Natural killer cell (primary cell): Measurements from ENCODE around the gene MBNL3. TPM values are rescaled to one million over a fixed set of nuclear protein-coding genes. Genes with fewer than 3 reads are reported as not detected.
A peak's percentile ranks its signal among the peaks of the same experiment; 100 is the strongest.

Experiments
- ATAC-seq, 3 donors: fragments of 150-1000 bp in 2 of 3; fragments of 200-7000 bp in 1 of 3; cut with Tn5 transposase; 1 replicate in 1 of 3; 2 replicates in 2 of 3; pipeline ENCODE4 v1.10.0; 2021; ENCODE audit warnings: mild to moderate bottlenecking in 2 of 3, moderate library complexity in 2 of 3
- DNase-seq, 2 donors: peaks; one replicate each; pipeline versions ENCODE4 v3.0.0 to v3.0.0-alpha.2; 2013 to 2021; ENCODE audit warnings: mixed read lengths in 1 of 2
- H3K27ac ChIP-seq: one replicate; pipeline ENCODE4 v1.5.1; 2013; ENCODE audit warnings: mild to moderate bottlenecking, low read length
- H3K27me3 ChIP-seq: one replicate; pipeline ENCODE4 v1.6.1; 2013; ENCODE audit warnings: low read length; ENCODE audit not compliant: control insufficient read depth, insufficient read depth
- H3K36me3 ChIP-seq: one replicate; pipeline ENCODE4 v1.6.1; 2013; ENCODE audit warnings: low read length; ENCODE audit not compliant: control insufficient read depth, insufficient read depth
- H3K4me1 ChIP-seq: one replicate; pipeline ENCODE4 v1.6.1; 2013; ENCODE audit warnings: low read length; ENCODE audit not compliant: control insufficient read depth, insufficient read depth
- H3K4me3 ChIP-seq: one replicate; pipeline ENCODE4 v1.5.1; 2013; ENCODE audit warnings: low read length
- H3K9me3 ChIP-seq: one replicate; pipeline ENCODE4 v1.6.1; 2013; ENCODE audit warnings: low read length; ENCODE audit not compliant: control insufficient read depth, insufficient read depth
- H3K27ac Mint-ChIP-seq, 2 donors: one replicate each; pipeline ENCODE4 v1.8.0; 2022; ENCODE audit warnings: mild to moderate bottlenecking in 2 of 2, mixed read lengths in 2 of 2, moderate library complexity in 1 of 2
- H3K27me3 Mint-ChIP-seq, 2 donors: one replicate each; pipeline ENCODE4 v1.8.0; 2022; ENCODE audit warnings: low read depth in 2 of 2, mixed read lengths in 2 of 2
- H3K36me3 Mint-ChIP-seq: one replicate; pipeline ENCODE4 v1.8.0; 2022; ENCODE audit warnings: mixed read lengths
- H3K4me1 Mint-ChIP-seq, 2 donors: one replicate each; pipeline ENCODE4 v1.8.0; 2022; ENCODE audit warnings: mixed read lengths in 2 of 2
- H3K4me3 Mint-ChIP-seq: one replicate; pipeline ENCODE4 v1.8.0; 2022; ENCODE audit warnings: mild to moderate bottlenecking, moderate library complexity, mixed read lengths
- H3K9me3 Mint-ChIP-seq, 2 donors: one replicate each; pipeline ENCODE4 v1.8.0; 2022; ENCODE audit warnings: mixed read lengths in 2 of 2
- WGBS: methylation state at CpG from one replicate; pipeline ENCODE4 v1.1.7; 2013; ENCODE audit warnings: missing lambda C conversion rate; ENCODE audit not compliant: insufficient coverage; 5-methylcytosine and 5-hydroxymethylcytosine counted together
- intact Hi-C: fragments of 100-400 bp; cut with micrococcal nuclease; formaldehyde crosslinking; loops from one replicate; pipeline ENCODE4 v1.14.2; 2022
- total RNA-seq, 4 donors: library from RNA; stranded (reverse); fragments of 120-200 nt in 1 of 4; gene quantifications; one replicate each; pipeline versions ENCODE4 v1.2.3 to v1.2.4, GENCODE V29; 2013 to 2022
- TF ChIP-seq, protein P1 (sequence below): fragments of 200-600 bp; IDR thresholded peaks from one replicate; pipeline ENCODE4 v1.8.0; 2022; ENCODE audit warnings: antibody characterized with exemption

MBNL3 gene
- total RNA-seq, 3 donors from 2014 or later (not counting 1 experiment from before 2014, with no cell fraction given) = 55.3 to 64.3 (median 59.3) TPM

GRCh38 chrX:132483951-132484350, 4.9 kb downstream of the MBNL3 start:
- intact Hi-C loops = loop anchor here (10.0 kb wide), 1 partner anchor 191 kb away; no protein-coding TSS in a partner anchor
- no peak for ATAC-seq
- no peaks in the 10 kb centered on the region for H3K27me3 ChIP-seq
- no peak overlapping the region for H3K4me3 ChIP-seq
- no peak overlapping the region for H3K27ac Mint-ChIP-seq
- H3K4me1 Mint-ChIP-seq = peaks cover 23 to 52% of the 10 kb centered on the region in 2 donors
- H3K4me3 Mint-ChIP-seq = no peak overlapping the region
- no peaks in the 10 kb centered on the region for H3K36me3 ChIP-seq
- no peaks in the 10 kb centered on the region for H3K9me3 ChIP-seq
- DNase-seq = no peak
- 83% methylated on average over 1 of the region's 2 CpGs for WGBS
- peaks cover 0 to 22% of the 10 kb centered on the region in 2 donors for H3K27me3 Mint-ChIP-seq
- TF ChIP-seq, protein P1, sequence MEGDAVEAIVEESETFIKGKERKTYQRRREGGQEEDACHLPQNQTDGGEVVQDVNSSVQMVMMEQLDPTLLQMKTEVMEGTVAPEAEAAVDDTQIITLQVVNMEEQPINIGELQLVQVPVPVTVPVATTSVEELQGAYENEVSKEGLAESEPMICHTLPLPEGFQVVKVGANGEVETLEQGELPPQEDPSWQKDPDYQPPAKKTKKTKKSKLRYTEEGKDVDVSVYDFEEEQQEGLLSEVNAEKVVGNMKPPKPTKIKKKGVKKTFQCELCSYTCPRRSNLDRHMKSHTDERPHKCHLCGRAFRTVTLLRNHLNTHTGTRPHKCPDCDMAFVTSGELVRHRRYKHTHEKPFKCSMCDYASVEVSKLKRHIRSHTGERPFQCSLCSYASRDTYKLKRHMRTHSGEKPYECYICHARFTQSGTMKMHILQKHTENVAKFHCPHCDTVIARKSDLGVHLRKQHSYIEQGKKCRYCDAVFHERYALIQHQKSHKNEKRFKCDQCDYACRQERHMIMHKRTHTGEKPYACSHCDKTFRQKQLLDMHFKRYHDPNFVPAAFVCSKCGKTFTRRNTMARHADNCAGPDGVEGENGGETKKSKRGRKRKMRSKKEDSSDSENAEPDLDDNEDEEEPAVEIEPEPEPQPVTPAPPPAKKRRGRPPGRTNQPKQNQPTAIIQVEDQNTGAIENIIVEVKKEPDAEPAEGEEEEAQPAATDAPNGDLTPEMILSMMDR = no peak
- peaks cover 17% of the 10 kb centered on the region for H3K4me1 ChIP-seq
- no peaks in the 10 kb centered on the region for H3K36me3 Mint-ChIP-seq
- H3K27ac ChIP-seq = no peak overlapping the region
- H3K9me3 Mint-ChIP-seq = no peaks in the 10 kb centered on the region

DNA sequence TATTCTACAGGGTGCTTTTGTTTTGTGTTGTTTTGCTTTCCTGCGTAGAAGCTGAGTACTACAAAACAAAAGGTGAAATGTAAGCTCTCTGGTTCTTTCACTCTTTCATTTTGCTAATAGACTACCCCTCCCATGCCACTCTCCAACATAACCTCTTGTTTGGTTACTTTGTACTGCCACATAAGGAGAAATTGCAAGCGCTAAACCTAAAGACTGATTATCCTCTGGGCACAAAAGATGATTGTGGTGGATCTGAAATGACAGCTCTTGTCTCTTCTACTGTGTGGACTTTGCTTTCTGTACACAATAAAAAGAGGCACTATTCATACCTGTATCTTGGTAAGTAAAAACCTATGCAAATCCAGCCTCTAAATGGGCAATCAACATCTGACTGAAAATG, 5.3 kb downstream of the MBNL3 start:
- WGBS = no CpG with 5 or more reads among the region's 2 CpGs
- Mint-ChIP-seq H3K4me3 (no peak overlapping the region), H3K27ac (peak overlapping the region in 1 of 2 donors; percentile 21)

DNA sequence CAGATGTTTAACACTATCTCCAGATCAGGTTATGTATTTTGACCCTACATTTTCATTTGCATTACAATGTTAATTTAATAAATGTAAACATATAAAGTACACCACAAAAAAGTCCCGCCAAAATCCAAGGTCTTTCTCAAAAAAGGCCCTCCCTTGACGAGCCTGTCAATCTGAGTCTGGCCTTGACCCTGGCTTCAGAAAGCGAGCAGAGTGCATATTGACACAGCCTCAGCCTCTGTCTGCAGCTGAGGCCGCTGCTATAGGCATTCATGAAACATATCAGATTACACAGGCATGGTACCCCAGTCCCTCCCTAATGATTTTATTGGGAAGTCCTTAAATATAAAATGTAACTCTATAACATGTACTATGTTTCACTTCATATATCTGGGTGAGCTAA, 6.2 kb downstream of the MBNL3 start:
- no peaks in the 10 kb centered on the region for H3K36me3 Mint-ChIP-seq
- Histone ChIP-seq H3K36me3 (no peaks in the 10 kb centered on the region), H3K4me3 (no peak overlapping the region), H3K9me3 (no peaks in the 10 kb centered on the region), H3K27ac (no peak overlapping the region), H3K4me1 (peaks cover 21% of the 10 kb centered on the region), H3K27me3 (no peaks in the 10 kb centered on the region)
- H3K4me3 Mint-ChIP-seq = no peak overlapping the region
- H3K9me3 Mint-ChIP-seq = no peaks in the 10 kb centered on the region
- intact Hi-C loops = loop anchor here (10.0 kb wide), 1 partner anchor 192 kb away; no protein-coding TSS in a partner anchor
- H3K27me3 Mint-ChIP-seq = peaks cover 0 to 22% of the 10 kb centered on the region in 2 donors
- WGBS = 90% methylated on average over 2 of the region's 4 CpGs
- DNase-seq (no peak), ATAC-seq (no peak)
- TF ChIP-seq, protein P1 = no peak
- peak overlapping the region in 1 of 2 donors; percentile 21 for H3K27ac Mint-ChIP-seq
- H3K4me1 Mint-ChIP-seq = peaks cover 23 to 44% of the 10 kb centered on the region in 2 donors

More for the DNA sequence above, 5.3 kb downstream of the MBNL3 start:
- H3K9me3 Mint-ChIP-seq = no peaks in the 10 kb centered on the region
- H3K4me3 ChIP-seq = no peak overlapping the region
- H3K27ac ChIP-seq = no peak overlapping the region
- peaks cover 0 to 22% of the 10 kb centered on the region in 2 donors for H3K27me3 Mint-ChIP-seq
- H3K4me1 Mint-ChIP-seq = peaks cover 23 to 51% of the 10 kb centered on the region in 2 donors
- intact Hi-C loops = loop anchor here (10.0 kb wide), 1 partner anchor 191 kb away; no protein-coding TSS in a partner anchor
- H3K4me1 ChIP-seq = peaks cover 21% of the 10 kb centered on the region
- H3K36me3 ChIP-seq = no peaks in the 10 kb centered on the region
- DNase-seq (no peak), ATAC-seq (no peak)
- TF ChIP-seq, protein P1 = no peak
- no peaks in the 10 kb centered on the region for H3K9me3 ChIP-seq
- H3K36me3 Mint-ChIP-seq = no peaks in the 10 kb centered on the region
- H3K27me3 ChIP-seq = no peaks in the 10 kb centered on the region

GRCh38 chrX:132481449-132481848, 7.4 kb downstream of the MBNL3 start:
- TF ChIP-seq, protein P1 = no peak
- peak overlapping the region; percentile 92 for H3K4me3 Mint-ChIP-seq
- no peaks in the 10 kb centered on the region for H3K36me3 Mint-ChIP-seq
- H3K4me1 ChIP-seq = peaks cover 21% of the 10 kb centered on the region
- H3K9me3 ChIP-seq = no peaks in the 10 kb centered on the region
- peak overlapping the region; percentile 95 to 96 for H3K27ac Mint-ChIP-seq
- intact Hi-C loops = loop anchor here (10.0 kb wide), 1 partner anchor 193 kb away; no protein-coding TSS in a partner anchor
- ATAC-seq = no peak
- H3K4me1 Mint-ChIP-seq = peaks cover 14 to 34% of the 10 kb centered on the region in 2 donors
- H3K4me3 ChIP-seq = no peak overlapping the region
- H3K36me3 ChIP-seq = no peaks in the 10 kb centered on the region
- peak overlapping the region; percentile 98 for H3K27ac ChIP-seq
- H3K9me3 Mint-ChIP-seq = no peaks in the 10 kb centered on the region
- DNase-seq = no peak
- peaks cover 0 to 11% of the 10 kb centered on the region in 2 donors for H3K27me3 Mint-ChIP-seq
- WGBS = 0% methylated on average over 1 of the region's 1 CpG
- no peaks in the 10 kb centered on the region for H3K27me3 ChIP-seq
